A673 (cell line): ENCODE results near the gene SPEG.

Experiments used
- EZH2 ChIP-seq: fragments of 200-600 bp; sonication (generic); IDR thresholded peaks from 2 replicates; pipeline ENCODE4 v1.6.1; 2017; ENCODE audit warnings: borderline replicate concordance, low read depth, mild to moderate bottlenecking, mixed read lengths, antibody characterized with exemption, low read length; ENCODE audit not compliant: poor library complexity, severe bottlenecking
- TF ChIP-seq, protein P1 (sequence below): fragments of 300-800, 200-600 bp; sonication (generic); conservative IDR thresholded peaks from 2 replicates; pipeline ENCODE4 v1.5.1; 2017; ENCODE audit warnings: low read depth, mild to moderate bottlenecking, antibody characterized with exemption, low read length, moderate library complexity, mixed read lengths

DNA sequence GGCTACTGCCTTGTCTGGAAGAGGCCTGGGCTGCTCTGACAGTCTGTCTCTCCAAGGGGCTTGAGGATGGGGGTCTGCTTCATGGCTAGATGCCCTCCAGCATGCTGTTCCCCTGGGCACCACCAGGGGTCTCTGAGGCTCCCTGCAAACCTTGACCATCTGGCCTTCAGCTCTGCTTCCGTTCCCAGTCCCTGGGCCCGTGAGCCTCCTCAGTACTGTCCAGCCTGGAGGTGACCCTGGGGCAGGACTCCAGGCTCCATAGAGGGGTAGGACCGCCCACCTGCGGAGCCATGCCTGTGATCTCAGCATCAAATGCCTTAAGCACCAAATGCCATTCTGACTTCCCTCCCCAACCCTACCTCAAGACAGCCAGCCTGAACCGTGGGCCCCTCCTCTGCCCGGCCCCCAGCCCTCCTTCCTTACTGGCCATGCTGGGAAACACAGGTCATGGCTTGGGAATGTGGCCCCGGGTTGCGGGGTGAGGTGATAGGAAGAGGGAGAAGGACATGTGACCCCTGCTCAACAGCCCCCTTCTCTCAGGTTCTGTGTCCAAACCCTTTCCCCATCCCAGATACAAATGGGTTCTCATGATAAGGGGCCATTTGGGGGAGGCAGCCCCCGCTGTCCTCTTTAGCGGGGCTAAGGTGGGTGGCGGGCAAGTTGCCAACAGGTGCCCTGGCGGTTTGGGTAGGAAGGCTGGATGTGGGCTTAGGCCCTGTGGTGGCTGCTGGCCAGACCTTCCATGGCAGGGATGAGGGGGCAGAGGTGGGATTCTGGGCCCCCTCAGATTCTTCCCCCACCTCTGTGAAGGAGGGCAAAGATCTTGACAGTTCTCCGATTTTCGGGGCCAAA, 25.0 kb downstream of the SPEG start:
- TF ChIP-seq, protein P1, sequence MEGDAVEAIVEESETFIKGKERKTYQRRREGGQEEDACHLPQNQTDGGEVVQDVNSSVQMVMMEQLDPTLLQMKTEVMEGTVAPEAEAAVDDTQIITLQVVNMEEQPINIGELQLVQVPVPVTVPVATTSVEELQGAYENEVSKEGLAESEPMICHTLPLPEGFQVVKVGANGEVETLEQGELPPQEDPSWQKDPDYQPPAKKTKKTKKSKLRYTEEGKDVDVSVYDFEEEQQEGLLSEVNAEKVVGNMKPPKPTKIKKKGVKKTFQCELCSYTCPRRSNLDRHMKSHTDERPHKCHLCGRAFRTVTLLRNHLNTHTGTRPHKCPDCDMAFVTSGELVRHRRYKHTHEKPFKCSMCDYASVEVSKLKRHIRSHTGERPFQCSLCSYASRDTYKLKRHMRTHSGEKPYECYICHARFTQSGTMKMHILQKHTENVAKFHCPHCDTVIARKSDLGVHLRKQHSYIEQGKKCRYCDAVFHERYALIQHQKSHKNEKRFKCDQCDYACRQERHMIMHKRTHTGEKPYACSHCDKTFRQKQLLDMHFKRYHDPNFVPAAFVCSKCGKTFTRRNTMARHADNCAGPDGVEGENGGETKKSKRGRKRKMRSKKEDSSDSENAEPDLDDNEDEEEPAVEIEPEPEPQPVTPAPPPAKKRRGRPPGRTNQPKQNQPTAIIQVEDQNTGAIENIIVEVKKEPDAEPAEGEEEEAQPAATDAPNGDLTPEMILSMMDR: peak; percentile 90
- no peak for TF ChIP-seq EZH2
